ENCODE results near the gene ID4.

The ID4 gene

GRCh38 chr6:19836799-19837510, at the start of gene ID4:
Gene ID4 (plus strand): TSS chr6:19837370. CDS start chr6:19837755, 385 bp downstream.
- DNase-seq (ENCODE audit: low read depth) = no peak

DNA sequence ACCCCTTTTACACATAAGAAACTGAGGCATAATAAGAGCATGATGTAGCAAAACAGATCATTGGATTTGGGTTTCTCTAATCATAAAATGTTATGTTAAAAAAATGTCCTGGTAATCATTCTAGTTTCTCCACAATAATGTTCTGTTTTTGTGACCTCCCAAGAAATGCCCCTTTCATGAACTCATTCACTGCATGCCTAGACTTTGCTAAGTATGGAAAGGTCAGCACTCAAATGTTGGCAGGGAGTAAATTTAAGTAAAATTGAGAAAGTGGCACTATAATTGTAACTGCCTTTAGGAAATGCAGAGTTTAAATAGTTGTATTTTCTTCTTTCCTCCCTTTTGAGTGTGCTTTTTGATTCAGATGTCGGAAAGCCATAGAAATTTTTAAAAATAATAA, 48.5 kb upstream of the ID4 start:
- no peak for DNase-seq (ENCODE audit: low read depth)

DNA sequence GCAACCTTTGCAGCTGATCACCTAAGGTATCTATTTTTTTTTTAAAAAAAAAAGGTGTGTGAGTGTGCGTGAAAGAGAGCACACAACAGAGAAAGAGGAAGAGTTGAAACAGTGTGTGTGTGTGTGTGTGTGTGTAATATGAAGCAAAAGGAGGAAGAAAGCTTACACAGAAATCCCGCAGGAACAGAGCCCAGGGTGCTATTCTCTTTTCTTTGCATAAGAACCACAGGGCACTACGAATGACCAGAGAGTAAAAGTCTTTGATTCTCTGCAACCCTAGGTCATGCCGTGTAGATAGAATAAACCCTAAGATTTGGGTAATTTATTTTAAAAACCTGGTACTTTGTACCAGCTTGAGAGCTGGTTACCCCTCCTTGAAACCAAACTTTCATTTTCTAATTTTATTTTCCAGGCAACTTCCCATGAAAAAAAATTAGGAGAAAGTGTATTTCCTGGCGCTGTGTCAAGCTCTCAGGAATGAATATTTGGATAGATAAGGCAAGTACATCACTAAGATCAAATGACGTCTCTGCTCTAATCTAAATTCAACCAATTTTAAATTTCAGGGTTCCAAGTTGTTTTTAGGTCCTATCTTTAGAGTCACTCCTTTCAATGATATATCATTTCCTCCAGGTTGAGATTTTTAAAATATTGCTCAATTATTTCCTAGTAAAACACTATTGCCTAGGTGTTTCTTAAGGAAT, 47.9 kb upstream of the ID4 start:
- DNase-seq (ENCODE audit: low read depth) = no peak

DNA sequence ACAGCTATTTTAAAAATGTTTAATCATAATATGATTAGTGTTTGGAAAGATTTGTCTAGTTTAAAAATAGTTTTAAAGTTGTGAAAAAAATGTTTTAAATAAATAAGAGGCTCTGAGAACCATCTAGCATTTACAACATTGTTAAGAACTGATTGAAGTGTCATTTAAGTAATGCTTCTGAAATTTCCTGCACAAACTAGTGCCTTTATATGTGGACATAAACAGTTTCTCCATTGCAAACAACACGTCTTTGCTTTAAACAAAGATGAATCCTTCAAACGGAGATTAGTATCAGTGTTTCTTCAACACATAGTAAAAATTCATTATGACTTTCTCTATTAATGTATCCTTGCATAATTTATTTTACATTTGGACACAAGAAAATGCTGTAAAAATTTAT, 45.9 kb upstream of the ID4 start:
- DNase-seq (ENCODE audit: low read depth) = no peak

- DNase-seq (ENCODE audit: low read depth) = no peak
Observed at GRCh38 chr6:19795211-19795610, 42.0 kb upstream of the ID4 start.

GRCh38 chr6:19796452-19796851, 40.7 kb upstream of the ID4 start:
- DNase-seq (ENCODE audit: low read depth) = no peak

GRCh38 chr6:19798362-19798761, 38.8 kb upstream of the ID4 start:
- DNase-seq (ENCODE audit: low read depth) = no peak

DNA sequence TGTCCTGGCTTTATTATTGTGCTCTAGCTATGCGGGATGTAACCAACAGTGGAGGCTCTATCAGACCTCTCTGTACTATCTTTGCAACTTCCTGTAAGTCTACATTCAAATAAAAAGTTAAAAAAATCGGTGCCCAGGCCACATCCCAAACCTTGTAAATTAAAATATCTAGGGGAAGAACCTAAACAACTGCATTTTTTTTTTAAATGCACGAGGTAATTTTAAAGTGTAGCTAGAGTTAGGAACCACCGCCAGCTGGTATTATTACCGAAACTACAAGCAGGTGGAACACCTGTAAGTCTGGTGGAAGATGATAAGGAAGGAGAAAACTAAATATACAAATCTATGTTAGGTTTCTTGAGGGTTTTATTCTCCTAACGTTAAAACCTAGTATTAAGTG, 34.5 kb upstream of the ID4 start:
- no peak for DNase-seq (ENCODE audit: low read depth)

GRCh38 chr6:19803331-19804204, 33.6 kb upstream of the ID4 start:
- no peak for DNase-seq (ENCODE audit: low read depth)

- DNase-seq (ENCODE audit: low read depth) = no peak
Observed at GRCh38 chr6:19804205-19805128, 32.7 kb upstream of the ID4 start.

- DNase-seq (ENCODE audit: low read depth) = no peak
Observed at GRCh38 chr6:19805129-19805481, 32.1 kb upstream of the ID4 start.

DNA sequence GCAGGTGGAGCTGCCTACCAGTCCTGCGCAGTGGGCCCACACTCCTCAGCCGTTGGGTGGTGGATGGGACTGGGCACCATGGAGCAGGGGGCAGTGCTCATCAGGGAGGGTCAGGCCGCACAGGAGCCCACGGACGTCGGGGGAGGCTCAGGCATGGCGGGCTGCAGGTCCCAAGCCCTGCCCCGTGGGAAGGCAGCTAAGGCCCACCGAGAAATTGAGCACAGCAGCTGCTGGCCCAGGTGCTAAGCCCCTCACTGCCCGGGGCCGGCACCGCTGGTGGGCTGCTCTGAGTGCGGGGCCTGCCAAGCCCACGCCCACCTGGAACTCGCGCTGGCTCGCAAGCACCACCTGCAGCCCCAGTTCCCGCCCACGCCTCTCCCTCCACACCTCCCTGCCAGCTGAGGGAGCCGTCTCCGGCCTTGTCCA, 30.2 kb upstream of the ID4 start:
- no peak for DNase-seq (ENCODE audit: low read depth)

- DNase-seq (ENCODE audit: low read depth) = no peak
Observed at GRCh38 chr6:19811397-19812079, 25.6 kb upstream of the ID4 start.

DNA sequence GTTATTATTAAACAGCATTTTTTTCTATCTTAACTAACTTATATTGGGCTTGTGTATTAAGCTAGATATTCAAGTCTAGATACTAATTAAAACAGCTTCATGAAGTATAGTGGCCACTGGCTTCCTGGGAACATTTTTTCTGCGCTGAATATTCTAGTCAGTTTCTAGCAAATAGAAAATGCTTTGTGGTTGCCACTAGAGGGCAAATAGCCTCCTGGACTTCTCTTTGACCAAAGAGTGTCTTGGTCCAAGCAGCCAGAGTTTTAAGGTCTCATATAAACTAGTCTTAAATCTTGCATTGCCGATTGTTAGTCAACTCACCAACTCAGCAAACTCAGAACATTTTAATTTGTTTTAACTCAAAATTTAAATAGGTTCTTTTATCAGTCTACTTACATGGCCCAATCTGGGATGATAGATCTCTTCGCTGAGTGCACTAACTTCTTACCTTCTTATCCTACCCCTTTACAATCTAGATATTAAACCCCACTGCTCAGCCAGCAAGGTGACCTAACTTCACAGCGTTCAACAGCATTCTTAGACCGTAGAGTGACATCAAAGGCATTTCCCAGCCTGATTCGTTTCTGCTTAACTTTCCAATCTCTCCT, 24.6 kb upstream of the ID4 start:
- DNase-seq (ENCODE audit: low read depth) = no peak

DNA sequence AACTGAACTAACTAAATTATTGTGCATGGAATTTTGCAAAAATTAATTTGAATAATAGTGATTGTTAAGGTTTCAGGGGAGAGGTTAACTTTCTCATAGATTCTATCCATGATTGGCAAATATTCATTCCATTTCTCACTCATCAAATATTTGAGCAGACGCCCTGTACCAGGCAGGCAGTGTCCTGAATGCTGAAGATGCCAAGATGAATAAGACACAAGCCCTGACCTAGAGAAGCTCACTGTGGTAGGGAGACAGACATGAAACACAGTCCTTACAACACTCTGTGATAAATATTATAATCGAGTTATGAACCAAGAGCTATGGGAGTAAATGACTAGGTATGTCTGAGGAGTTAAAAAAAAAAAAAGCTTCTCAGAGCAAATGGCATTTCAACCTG, 18.4 kb upstream of the ID4 start:
- DNase-seq (ENCODE audit: low read depth) = no peak

DNA sequence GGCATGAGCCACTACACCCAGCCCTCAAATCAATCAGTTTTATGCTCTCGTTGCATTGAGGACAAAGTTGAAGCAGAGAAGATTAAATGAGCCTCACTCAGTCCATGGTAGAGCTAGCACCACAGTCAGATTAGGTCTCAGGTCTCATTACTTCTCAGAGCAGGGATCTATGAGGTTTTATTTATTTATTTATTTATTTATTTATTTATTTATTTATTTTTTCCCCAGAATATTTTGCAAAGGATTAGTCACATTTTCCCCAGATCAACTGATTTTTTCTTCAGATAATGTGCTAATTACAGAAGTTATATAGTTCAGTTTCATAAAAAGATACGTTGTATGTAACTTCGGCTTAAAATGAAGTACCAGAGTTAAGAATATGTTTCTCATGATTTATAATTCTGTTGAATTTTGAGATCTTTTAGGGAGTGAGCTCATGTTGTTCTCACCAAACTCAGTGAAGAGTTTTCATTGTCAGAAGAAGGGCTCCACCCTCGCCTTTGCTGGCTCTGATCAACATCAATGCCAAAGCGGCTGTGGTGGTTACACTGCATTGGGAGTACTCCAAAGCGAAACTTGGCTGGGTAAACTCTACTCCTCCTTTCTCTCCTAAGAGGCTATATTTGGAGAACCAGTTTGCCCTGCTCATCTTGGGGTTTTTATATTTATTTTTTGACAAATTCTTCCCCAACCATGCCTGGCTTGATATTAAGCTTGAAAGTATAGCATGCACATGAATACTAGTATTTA, 12.9 kb upstream of the ID4 start:
- DNase-seq (ENCODE audit: low read depth) = no peak

DNA sequence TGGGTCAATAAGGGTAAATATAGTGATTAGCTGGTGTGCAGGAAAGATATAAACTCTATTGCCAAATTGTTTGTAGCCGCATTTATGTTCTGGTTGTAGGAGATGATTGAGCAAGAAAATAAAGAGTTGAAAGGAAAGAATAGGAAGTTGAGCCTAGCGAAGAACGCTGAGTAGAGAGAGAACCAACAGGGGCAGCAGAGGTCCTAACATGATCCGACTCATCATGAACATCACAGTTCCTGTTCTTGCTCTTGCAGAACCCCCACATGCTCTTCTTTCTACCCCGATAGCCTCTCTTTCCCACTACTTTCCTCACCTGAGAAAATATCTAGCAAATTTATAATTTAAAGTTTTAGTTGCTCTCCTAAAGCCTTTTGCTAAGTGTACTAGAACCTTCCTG, 9.9 kb upstream of the ID4 start:
- no peak for DNase-seq (ENCODE audit: low read depth)

DNA sequence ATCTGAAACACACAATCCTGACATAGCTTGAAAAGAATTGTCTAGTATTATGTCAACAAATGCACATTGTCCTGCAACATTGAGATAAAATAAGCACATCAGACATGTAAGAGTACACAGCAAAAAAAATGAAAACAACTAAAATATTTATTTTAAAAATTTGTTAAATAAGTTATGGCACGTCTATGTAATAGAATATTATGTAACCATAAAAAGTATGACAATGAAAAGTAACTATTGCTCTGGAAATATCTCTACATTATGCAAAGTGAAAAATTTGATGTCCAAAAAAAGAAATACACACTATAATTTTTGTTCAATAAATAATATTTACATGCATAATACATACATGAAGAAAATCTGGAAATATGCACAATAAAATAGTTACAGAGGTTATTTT, 9.3 kb upstream of the ID4 start:
- no peak for DNase-seq (ENCODE audit: low read depth)

DNA sequence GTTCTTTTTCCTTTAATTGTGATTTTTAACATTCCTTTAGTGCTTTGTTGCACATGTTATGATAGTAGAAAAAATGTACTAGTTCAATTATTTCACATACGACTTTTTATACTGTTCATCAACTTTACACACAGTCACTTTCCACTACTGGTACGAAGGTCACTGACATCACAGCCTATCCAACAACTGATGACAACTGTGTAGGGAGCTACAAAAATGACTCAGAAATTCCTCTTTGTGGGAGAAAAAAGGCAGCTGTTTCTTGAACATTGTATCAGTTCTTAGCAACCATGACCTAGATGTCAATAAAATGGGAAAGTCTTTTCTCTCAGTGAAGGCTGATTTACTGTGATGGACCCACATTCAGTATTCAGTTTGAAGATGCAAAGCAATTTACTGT, 7.0 kb upstream of the ID4 start:
- no peak for DNase-seq (ENCODE audit: low read depth)

DNA sequence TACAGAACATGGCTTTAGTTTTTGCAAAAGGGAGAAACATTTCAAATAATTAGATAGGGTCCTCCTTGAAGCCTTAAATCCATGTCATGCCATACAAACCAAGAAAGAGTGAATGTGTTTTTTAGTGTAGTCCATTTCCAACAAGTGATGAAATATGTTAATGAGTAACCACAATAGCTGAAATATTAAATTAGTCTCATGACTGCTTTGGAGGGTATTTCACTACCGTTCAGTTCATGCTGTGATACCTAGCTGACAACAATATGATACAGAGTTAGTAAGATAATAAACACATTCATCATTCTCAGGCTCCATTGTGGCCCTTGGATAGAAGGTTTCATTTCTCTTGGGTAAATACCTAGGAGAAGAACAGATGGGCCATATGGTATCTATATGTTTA, 5.8 kb upstream of the ID4 start:
- DNase-seq (ENCODE audit: low read depth) = no peak

Data from stimulated activated CD8-positive, alpha-beta memory T cell treated with anti-CD3 and anti-CD28 coated beads, Interleukin-15, amount 100 ng/mL, for 1 hour (primary cell).